Measurements from ENCODE around the gene C16orf54.

GRCh38 chr16:29756654-29757053 lies 10.9 kb upstream of the C16orf54 start:
- no peak for TF ChIP-seq CTCF (IDR thresholded peaks at IDR 0.05; ENCODE audit: borderline replicate concordance, extremely low read depth, low read length, poor library complexity, severe bottlenecking)
- no peak for TF ChIP-seq EZH2 (IDR thresholded peaks at IDR 0.05; ENCODE audit: borderline replicate concordance, low read depth, low read length, severe bottlenecking)

Measured in DND-41 (cell line).